GM04504 (cell line): ENCODE measurements around the gene RNF126.
"Not testable (repeated sequence)": the region's sequence is repeated elsewhere in the genome, so short reads cannot be mapped to it uniquely, and the experiment has no call there.

Experiments used
- DNase-seq: peaks from one replicate; pipeline ENCODE4 v3.0.0-alpha.2; 2012; ENCODE audit warnings: low read depth

Gene RNF126

DNA sequence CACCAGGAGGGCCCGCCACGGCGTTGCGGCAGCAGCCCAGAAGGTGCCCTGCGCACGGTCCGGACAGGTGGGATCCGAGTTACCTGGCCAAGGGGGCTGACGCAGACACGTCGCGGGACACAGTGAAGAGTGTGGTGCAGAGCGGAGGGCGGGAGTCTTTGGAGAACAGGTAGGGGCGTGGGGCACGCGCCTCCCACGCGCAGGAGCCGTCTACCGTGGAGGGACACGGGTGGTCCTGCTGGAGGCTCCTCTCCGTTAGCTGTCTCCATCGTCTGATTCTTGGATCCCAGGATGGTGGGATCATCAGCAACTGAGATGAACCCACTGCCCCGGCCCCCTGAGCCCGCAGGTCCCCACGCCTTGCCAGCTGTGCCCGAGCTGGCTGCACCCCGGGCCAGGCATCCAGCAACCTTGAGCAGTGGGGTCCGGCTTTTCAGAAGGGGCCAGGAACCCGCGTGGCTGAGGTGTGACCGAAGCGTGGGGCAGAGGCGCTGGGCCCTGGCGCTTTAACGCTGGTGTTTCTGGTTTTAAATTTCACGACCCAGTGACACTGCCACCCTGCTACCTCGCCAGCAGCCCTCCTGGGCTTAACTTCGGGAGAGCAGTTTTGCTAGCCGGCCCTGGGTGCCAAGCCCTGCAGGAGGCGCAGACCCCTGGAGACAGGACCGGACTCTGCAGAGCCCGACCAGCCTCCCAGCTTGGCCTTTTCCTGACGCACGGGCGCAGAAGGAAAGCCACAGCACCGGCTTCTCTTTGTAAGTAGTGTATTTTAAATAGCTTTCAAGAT, 16.0 kb downstream of the RNF126 start:
- no peak for DNase-seq

- no peak for DNase-seq
Measured at GRCh38 chr19:645912-646778, 16.9 kb downstream of the RNF126 start.

GRCh38 chr19:644789-645188, 18.2 kb downstream of the RNF126 start:
- no peak for DNase-seq

GRCh38 chr19:644363-644762, 18.7 kb downstream of the RNF126 start:
- DNase-seq: no peak

GRCh38 chr19:643736-644135, 19.3 kb downstream of the RNF126 start:
- DNase-seq: no peak

GRCh38 chr19:642767-643727, 20.0 kb downstream of the RNF126 start:
- DNase-seq: no peak

GRCh38 chr19:641702-642101, 21.3 kb downstream of the RNF126 start:
- no peak for DNase-seq

DNA sequence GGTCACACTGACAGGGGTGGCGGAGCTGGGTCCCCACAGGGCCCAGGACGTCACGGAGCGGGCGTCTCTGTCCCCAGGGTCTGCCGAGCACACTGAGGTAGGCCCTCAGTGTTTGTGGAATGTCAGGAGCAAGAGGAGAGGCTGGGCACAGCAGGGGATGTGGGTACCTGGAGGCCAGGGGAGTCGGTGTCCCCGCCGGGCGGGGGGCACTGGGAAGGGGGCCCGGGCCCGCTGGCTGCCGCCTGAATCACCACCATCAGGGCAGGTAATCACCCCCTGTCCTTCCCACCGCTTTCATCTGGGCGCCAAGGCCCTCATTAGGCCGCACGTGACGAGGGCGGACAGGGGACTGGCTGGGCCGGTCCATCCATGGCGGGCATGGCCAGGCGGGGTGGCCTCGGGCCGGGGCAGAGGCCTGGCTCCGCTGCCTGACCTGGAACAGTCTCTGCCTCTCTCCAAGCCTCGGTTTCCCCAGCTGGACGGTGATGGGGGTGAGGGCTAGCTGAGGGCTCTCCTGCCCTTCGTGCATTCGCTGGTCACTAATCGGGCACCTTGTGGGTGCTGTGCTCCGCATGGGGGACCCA, 22.3 kb downstream of the RNF126 start:
- no peak for DNase-seq

DNA sequence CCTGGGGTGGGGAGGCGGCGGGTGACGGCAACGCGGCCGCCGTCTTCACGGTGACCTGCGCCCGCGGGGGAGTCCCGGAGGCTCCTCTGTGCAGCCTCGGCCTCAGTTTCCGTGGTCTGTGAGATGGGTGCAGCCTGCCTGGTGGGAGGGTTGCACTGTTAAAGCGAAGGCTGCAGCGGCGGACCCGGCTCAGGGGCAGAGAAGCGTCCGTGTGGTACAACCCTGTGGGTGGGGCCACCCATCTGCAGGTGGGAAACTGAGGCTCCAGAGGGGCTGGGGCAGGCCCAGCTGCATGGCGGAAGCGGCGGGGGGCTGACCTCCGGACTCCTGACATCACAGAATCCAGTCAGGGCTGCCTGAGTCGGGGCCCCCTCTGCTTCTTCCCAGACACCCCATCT, 22.9 kb downstream of the RNF126 start:
- no peak for DNase-seq

- DNase-seq: peak; percentile 75
Measured at GRCh38 chr19:639253-640160, 23.5 kb downstream of the RNF126 start, which contains the start of gene FGF22. TSS of gene FGF22 (plus strand) at chr19:639879. CDS start at chr19:639926, 47 bp downstream.

DNA sequence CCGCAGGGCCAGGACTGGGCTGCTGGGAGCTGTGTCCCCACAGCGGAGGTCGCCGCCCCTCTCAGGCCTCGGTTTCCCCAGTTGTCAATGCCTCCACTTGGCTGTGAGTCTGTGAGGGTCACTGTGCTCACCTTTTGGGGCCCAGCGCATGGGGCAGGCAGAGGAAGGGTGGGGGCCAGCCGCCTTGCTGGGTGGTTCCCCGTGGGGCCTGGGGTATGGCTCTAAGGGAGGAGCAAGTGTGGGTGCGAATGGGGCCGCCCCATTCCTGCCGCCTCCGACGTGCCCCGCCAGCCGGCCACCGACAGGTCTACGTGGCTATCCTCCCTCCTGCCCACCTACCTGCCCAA, 24.1 kb downstream of the RNF126 start:
- no peak for DNase-seq

DNA sequence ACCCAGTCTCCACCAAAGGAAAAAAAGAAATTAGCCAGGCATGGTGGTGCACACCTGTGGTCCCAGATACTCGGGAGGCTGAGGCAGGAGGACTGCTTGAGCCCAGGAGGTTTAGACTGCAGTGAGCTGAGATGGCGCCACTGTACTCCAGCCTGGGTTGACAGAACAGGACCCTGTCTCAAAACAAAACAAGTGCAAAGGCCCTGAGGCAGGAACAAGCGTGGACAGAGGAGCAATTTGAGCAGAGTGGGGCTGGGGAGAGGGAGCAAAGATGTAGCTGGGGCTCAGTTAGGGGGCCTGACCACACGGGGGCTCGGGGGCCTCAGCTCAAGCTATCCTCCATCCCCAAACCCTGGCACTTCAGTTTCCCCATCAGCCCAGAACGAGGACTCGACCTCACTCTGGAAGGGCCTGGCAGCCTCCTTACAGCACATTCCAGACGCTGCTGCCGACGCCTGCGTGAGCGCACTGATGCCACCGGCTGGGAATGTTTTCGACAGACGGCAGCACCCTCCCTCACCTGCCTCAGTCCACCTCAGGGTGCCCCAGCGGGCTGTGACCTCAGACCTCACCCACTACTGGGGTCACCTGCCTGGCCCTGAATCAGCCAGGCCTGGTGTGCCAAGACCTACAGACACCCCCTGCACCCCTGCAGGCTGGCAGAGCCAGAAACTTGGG, 27.9 kb downstream of the RNF126 start:
- no peak for DNase-seq

DNA sequence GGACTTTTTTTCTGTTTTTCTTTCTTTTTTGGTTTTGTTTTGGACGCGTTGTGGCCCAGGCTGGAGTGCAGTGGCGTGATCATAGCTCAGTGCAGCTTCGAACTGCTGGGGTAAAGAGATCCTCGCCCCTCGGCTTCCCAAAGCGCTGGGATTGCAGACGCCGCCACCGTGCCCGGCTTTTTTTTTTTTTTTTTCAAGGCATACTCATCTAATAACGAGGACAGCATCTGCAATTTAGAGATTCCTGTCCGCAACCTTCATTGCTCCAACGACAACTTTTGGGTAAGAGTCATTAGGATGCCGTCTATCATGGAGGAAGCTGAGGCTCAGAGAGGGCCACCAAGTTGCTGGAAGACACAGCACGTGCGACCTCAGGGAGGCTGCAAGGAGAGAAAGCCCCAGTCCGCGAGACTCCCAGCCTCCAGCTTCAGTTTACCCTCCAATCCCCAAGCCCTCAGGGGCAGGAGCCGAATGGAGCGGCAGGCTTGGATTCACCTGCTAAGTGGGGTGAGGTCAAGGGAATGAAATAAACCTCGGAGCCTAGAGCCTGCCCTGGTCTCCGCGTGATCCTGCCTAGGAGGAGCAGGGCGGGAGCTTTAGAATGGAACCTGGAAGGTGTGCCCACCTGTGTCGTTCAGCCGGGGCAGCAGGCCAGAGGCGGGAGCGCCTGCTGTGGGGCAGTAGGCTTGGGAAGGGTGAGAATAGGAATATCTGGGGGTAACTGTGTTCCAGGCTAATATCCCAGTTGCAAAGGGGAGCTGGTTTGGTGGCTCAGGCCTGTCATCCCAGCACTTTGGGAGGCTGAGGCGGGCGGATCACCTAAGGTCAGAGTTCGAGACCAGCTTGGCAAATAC, 29.0 kb downstream of the RNF126 start:
- DNase-seq: no peak

DNA sequence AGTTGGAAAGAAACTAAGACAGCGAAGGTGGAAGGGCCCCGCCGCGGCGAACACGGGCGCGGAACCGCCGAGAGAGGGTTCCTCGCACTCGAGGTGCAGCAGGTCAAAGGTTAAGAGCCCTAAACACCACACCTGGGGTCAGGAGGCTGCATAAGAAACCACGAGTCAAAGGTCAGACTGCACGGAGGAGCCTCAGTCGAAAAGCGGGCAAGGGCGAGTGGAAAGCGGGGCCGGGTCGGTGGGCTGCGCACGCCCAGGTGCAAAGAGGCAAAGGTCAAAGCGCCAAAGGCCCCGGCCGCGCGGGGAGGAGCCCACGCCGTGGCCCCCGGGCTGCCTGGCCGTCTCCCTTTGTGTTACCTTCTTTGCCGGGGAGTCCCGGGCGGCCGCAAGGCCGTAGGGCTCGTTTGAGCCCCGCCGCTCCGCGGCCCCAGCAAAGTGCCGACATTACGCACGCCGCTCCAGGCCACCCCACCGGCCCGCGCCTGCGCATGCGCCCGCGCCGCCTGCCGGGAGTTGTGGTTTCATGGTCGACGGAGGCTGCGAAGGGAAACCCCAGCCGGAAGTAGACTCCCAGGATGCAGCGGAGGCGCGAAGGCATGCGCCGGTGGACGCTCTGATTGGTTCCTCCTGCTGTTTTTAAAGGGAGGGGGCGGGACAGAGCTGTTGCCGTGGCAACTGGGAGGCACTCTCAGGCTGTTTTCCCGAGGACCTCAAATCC, 29.8 kb downstream of the RNF126 start, which contains the start of gene POLRMT:
TSS of gene POLRMT (minus strand) at position 470 of the 718 bp plus-strand sequence. CDS start at position 445, 25 bp downstream.
- peak; percentile 96 for DNase-seq

- no peak for DNase-seq
Measured at GRCh38 chr19:632579-633067, 30.4 kb downstream of the RNF126 start.

GRCh38 chr19:629961-630714, 32.9 kb downstream of the RNF126 start:
- no peak for DNase-seq

GRCh38 chr19:629515-629914, 33.5 kb downstream of the RNF126 start:
- not testable (repeated sequence) for DNase-seq
